GM12875 (cell line): ENCODE measurements around the gene NECTIN1.

ENCODE experiments used
- H3K4me3 ChIP-seq: one replicate; pipeline ENCODE4 v1.5.1; 2011; ENCODE audit warnings: low read depth, low read length, control low read depth
- CTCF ChIP-seq: IDR thresholded peaks from 2 replicates; pipeline ENCODE4 v1.5.1; 2011; ENCODE audit warnings: low read depth, mild to moderate bottlenecking, control low read depth, inconsistent platforms, low read length, moderate library complexity, borderline replicate concordance; ENCODE audit not compliant: insufficient read depth

Gene NECTIN1

GRCh38 chr11:119629834-119630624, 99.0 kb downstream of the NECTIN1 start:
- H3K4me3 ChIP-seq: no peak overlapping the region
- no peak for TF ChIP-seq CTCF

GRCh38 chr11:119629085-119629484, 99.9 kb downstream of the NECTIN1 start:
- no peak overlapping the region for H3K4me3 ChIP-seq
- TF ChIP-seq CTCF: no peak

GRCh38 chr11:119627286-119627685, 101.7 kb downstream of the NECTIN1 start:
- no peak overlapping the region for H3K4me3 ChIP-seq
- TF ChIP-seq CTCF: no peak

- TF ChIP-seq CTCF: no peak
- H3K4me3 ChIP-seq: no peak overlapping the region
Observed at GRCh38 chr11:119626871-119627270, 102.1 kb downstream of the NECTIN1 start.

GRCh38 chr11:119626197-119626841, 102.7 kb downstream of the NECTIN1 start:
- TF ChIP-seq CTCF: no peak
- no peak overlapping the region for H3K4me3 ChIP-seq

- no peak overlapping the region for H3K4me3 ChIP-seq
- no peak for TF ChIP-seq CTCF
Observed at GRCh38 chr11:119625206-119625978, 103.6 kb downstream of the NECTIN1 start.
